HepG2 (cell line): ENCODE measurements around the gene SMYD5. TPM values are rescaled to one million over a fixed set of nuclear protein-coding genes. Genes with fewer than 3 reads are reported as not detected.
A peak's percentile ranks its signal among the peaks of the same experiment; 100 is the strongest.

Experiments
- AKAP8 ChIP-seq: sonication (generic); formaldehyde crosslinking; IDR thresholded peaks from 2 replicates; pipeline ENCODE4 v1.5.1; 2020; ENCODE audit warnings: mild to moderate bottlenecking, missing genetic modification reagents
- ELF3 ChIP-seq: IDR thresholded peaks from 2 replicates; pipeline ENCODE4 v1.6.1; 2016; ENCODE audit warnings: missing genetic modification reagents, missing compliant biosample characterization
- FOXK2 ChIP-seq: fragments of 450-650 bp; IDR thresholded peaks from 2 replicates; pipeline ENCODE4 v1.6.1; 2016
- HBP1 ChIP-seq: IDR thresholded peaks from 2 replicates; pipeline ENCODE4 v1.6.1; 2016; ENCODE audit warnings: low read depth, control low read depth
- HOXA7 ChIP-seq: sonication (generic); formaldehyde crosslinking; IDR thresholded peaks from 2 replicates; pipeline ENCODE4 v1.8.1; 2022; ENCODE audit warnings: mild to moderate bottlenecking, missing genetic modification reagents, moderate library complexity
- IRF9 ChIP-seq: sonication (generic); formaldehyde crosslinking; IDR thresholded peaks from 2 replicates; pipeline ENCODE4 v1.8.0; 2022; ENCODE audit warnings: missing genetic modification reagents, mild to moderate bottlenecking, borderline replicate concordance
- MAFF ChIP-seq: IDR thresholded peaks from 2 replicates; pipeline ENCODE4 v1.6.1; 2011; ENCODE audit warnings: low read depth, low read length, improper control_type of control experiment
- MEIS1 ChIP-seq: sonication (generic); formaldehyde crosslinking; IDR thresholded peaks from 2 replicates; pipeline ENCODE4 v1.9.0; 2021; ENCODE audit warnings: mild to moderate bottlenecking, missing genetic modification reagents, moderate library complexity, borderline replicate concordance
- NFE2L2 ChIP-seq: fragments of 150-350 bp; IDR thresholded peaks from 2 replicates; pipeline ENCODE4 v1.6.1; 2014; ENCODE audit warnings: low read length
- NR1H2 ChIP-seq: sonication (generic); formaldehyde crosslinking; IDR thresholded peaks from 2 replicates; pipeline ENCODE4 v1.8.1; 2022; ENCODE audit warnings: low read depth, missing genetic modification reagents, borderline replicate concordance
- PAWR ChIP-seq: sonication (generic); formaldehyde crosslinking; IDR thresholded peaks from 2 replicates; pipeline ENCODE4 v1.4.0; 2020; ENCODE audit warnings: missing genetic modification reagents, mild to moderate bottlenecking, borderline replicate concordance
- PHF8 ChIP-seq: sonication (generic); formaldehyde crosslinking; IDR thresholded peaks from 2 replicates; pipeline ENCODE4 v1.5.0; 2020; ENCODE audit warnings: missing genetic modification reagents
- PLRG1 ChIP-seq: fragments of 450-650 bp; conservative IDR thresholded peaks from 2 replicates; pipeline ENCODE4 v1.6.1; 2016
- SETDB1 ChIP-seq: sonication (generic); formaldehyde crosslinking; IDR thresholded peaks from 2 replicates; pipeline ENCODE4 v1.5.1; 2020; ENCODE audit warnings: missing genetic modification reagents, mild to moderate bottlenecking, borderline replicate concordance
- ZFP36L1 ChIP-seq: sonication (generic); formaldehyde crosslinking; IDR thresholded peaks from 2 replicates; pipeline ENCODE4 v1.8.0; 2022; ENCODE audit warnings: mild to moderate bottlenecking, missing genetic modification reagents, moderate library complexity
- ZNF10 ChIP-seq: sonication (generic); formaldehyde crosslinking; IDR thresholded peaks from 2 replicates; pipeline ENCODE4 v1.4.0; 2020; ENCODE audit warnings: mild to moderate bottlenecking, low read depth, missing genetic modification reagents, borderline replicate concordance
- ZNF280B ChIP-seq: sonication (generic); formaldehyde crosslinking; IDR thresholded peaks from 2 replicates; pipeline ENCODE4 v1.5.0; 2020; ENCODE audit warnings: missing genetic modification reagents, mild to moderate bottlenecking, borderline replicate concordance
- ZNF280D ChIP-seq: sonication (generic); formaldehyde crosslinking; IDR thresholded peaks from 2 replicates; pipeline ENCODE4 v1.5.1; 2020; ENCODE audit warnings: mild to moderate bottlenecking, missing genetic modification reagents
- ZNF343 ChIP-seq: sonication (generic); formaldehyde crosslinking; IDR thresholded peaks from 2 replicates; pipeline ENCODE4 v1.4.0; 2020; ENCODE audit warnings: mild to moderate bottlenecking, missing genetic modification reagents
- ZNF382 ChIP-seq: sonication (generic); formaldehyde crosslinking; IDR thresholded peaks from 2 replicates; pipeline ENCODE4 v1.5.0; 2020; ENCODE audit warnings: missing genetic modification reagents, mild to moderate bottlenecking, borderline replicate concordance
- ZNF441 ChIP-seq: sonication (generic); formaldehyde crosslinking; IDR thresholded peaks from 2 replicates; pipeline ENCODE4 v1.7.0; 2021; ENCODE audit warnings: missing genetic modification reagents, borderline replicate concordance
- ZNF749 ChIP-seq: sonication (generic); formaldehyde crosslinking; IDR thresholded peaks from 2 replicates; pipeline ENCODE4 v1.8.0; 2022; ENCODE audit warnings: mild to moderate bottlenecking, missing genetic modification reagents, moderate library complexity, borderline replicate concordance
- ZNF775 ChIP-seq: sonication (generic); formaldehyde crosslinking; IDR thresholded peaks from 2 replicates; pipeline ENCODE4 v1.4.0; 2020; ENCODE audit warnings: missing genetic modification reagents, mild to moderate bottlenecking, moderate library complexity, borderline replicate concordance
- ZNF777 ChIP-seq: sonication (generic); formaldehyde crosslinking; IDR thresholded peaks from 2 replicates; pipeline ENCODE4 v1.4.0; 2020; ENCODE audit warnings: missing genetic modification reagents
- polyA plus RNA-seq, 8 experiments: library from polyadenylated mRNA; depleted of rRNA in 3 of 8; stranded (reverse) in 7 of 8; unstranded in 1 of 8; fragments of >200 nt; fragmentation: Illumina TruSeq in 4 of 8; extraction: Trizol in 4 of 8; gene quantifications; 2 replicates each; pipeline versions ENCODE4 v1.2.1 to v1.2.3, GENCODE V29; 2011 to 2016; ENCODE audit warnings: low read depth in 4 of 8, missing spikeins in 1 of 8, mixed read lengths in 1 of 8; ENCODE audit not compliant: insufficient read depth in 1 of 8
- total RNA-seq, 5 experiments: library from RNA; depleted of rRNA; stranded (reverse); fragments of >200 nt; fragmentation: Illumina TruSeq; extraction: Trizol; gene quantifications; 2 replicates each; pipeline ENCODE4 v1.2.3, GENCODE V29; 2016; ENCODE audit warnings: low read depth in 1 of 5

SMYD5 gene
- total and polyA plus RNA-seq, 2 of the 13 experiments (the other 11 are each of a cell fraction or from before 2014, with no cell fraction given) = 55.8 to 70.4 TPM

GRCh38 chr2:73176881-73177644 is 37.0 kb upstream of the SMYD5 start (continued):
- TF ChIP-seq ZNF382 (CRISPR knock-in tag) (no peak), ZFP36L1 (CRISPR knock-in tag) (0 out of 2 replicates have a peak, but pooled peaks have one; percentile 33), ZNF775 (CRISPR knock-in tag) (no peak), ELF3 (CRISPR knock-in tag) (peak; percentile 82), ZNF280B (CRISPR knock-in tag) (no peak; the same call in none of the 2 replicates), MAFF (no peak), AKAP8 (CRISPR knock-in tag) (no peak), NFE2L2 (no peak), IRF9 (CRISPR knock-in tag) (no peak; the same call in 1 of the 2 replicates), MEIS1 (CRISPR knock-in tag) (peak; percentile 96), ZNF777 (CRISPR knock-in tag) (peak; percentile 76), ZNF10 (no peak), ZNF749 (no peak), PAWR (CRISPR knock-in tag) (0 out of 2 replicates have a peak, but pooled peaks have one; percentile 50), ZNF280D (no peak), SETDB1 (CRISPR knock-in tag) (no peak), FOXK2 (no peak), ZNF343 (CRISPR knock-in tag) (peak; percentile 81; the same call in 1 of the 2 replicates), ZNF441 (CRISPR knock-in tag) (peak; percentile 78), PHF8 (CRISPR knock-in tag) (peak; percentile 51), HOXA7 (no peak), HBP1 (CRISPR knock-in tag) (peak; percentile 72), NR1H2 (no peak), PLRG1 (no peak)
